Body of pancreas (tissue), 4 donors: ENCODE data around the gene TTC3.

Experiments used
- CTCF ChIP-seq, 7 experiments: fragments of 450-650 bp in 4 of 7; fragments of 200-600 bp in 3 of 7; sonication (generic) in 3 of 7; IDR thresholded peaks; one replicate each; pipeline ENCODE4 v1.5.1; 2016 to 2019; ENCODE audit warnings: antibody characterized with exemption in 7 of 7
- POLR2A ChIP-seq, 3 donors: fragments of 450-650 bp; IDR thresholded peaks; one replicate each; pipeline ENCODE4 v1.6.1; 2016; ENCODE audit warnings: antibody characterized with exemption in 3 of 3, mild to moderate bottlenecking in 2 of 3

DNA sequence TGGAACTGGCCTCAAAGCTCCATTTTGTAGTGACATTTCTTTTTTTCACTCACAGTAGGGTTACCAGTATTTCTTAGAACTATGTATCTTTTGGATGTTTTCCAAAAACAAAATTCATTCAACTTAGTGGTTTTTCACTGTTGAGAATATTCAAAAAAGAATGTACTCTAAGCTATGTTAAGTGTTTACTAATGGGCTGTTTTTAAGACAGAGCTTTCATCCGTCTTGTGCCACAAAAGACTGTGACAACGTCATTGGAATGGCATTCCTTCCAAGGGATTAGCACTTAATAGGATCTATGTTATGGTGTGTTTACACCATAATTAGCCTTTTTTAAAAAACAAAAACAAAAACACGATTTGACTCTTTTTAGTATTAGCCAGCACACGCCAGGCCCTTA is 66.8 kb downstream of the TTC3 start:
- TF ChIP-seq CTCF (IDR thresholded peaks at IDR 0.05) (no peak), POLR2A (IDR thresholded peaks at IDR 0.05) (no peak)
